GM10847 (cell line): ENCODE data around the gene IL21R.

Experiments
- POLR2A ChIP-seq: IDR thresholded peaks from 2 replicates; pipeline ENCODE4 v1.6.1; 2011; ENCODE audit not compliant: insufficient read length; ENCODE audit errors: extremely low read depth

IL21R gene

GRCh38 chr16:27472091-27473020, 70.4 kb downstream of the IL21R start:
- no peak for TF ChIP-seq POLR2A

DNA sequence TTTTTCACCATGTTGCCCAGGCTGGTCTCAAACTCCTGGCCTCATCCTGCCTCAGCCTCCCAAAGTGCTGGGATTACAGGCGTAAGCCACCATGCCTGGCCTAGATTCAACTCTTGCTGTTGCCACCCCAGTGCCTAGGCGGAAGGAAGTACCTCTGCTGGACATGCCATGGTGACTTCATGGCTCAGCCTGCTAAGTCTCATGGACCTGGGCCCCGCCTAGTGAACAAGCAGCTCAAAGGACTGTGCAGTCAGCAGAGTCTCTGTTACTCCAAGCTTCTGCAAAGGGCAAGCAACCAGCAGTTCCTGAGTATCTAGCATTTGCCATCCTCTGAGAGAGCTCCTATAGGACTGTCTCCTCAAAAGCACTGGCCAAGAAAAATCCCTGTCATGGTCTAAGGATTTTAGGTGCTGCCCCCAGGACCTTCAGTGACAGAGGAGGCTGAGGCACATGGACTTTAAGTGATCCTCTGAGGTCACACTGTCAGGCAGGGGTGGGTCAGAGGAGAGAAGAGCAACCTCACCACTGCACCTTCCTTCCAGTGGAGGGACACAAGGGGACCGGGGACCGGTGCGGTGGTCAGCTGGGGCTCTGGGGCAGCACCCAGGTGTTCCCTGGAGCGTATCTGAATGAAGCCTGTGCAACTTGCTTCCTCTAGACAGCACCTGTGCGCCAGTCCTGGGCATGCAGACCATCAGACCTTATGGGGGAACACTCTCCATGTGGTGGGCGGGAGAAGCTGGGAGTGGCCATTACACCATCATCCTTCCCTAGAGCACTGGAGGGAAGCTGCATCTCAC, 71.3 kb downstream of the IL21R start:
- no peak for TF ChIP-seq POLR2A

DNA sequence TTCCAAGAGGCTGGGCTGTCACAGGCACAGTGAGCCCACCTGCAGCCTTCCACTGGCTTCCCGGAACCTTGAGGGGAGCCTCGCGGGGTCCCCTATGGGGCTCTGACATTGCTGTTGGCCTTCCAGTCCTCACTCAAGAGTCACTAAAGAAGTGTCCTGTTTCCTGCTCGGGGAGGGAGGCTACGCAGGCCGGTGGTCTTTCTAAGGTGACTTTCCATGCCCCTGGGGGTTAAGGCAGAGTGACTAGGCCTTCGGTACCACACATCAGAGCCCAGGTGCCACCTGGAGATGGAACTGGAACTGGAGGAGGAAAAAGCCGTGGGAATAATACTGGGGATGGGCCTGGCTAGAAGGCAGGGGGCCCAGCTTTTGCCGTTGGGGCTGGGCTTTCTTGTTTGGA, 72.1 kb downstream of the IL21R start:
- TF ChIP-seq POLR2A = no peak

DNA sequence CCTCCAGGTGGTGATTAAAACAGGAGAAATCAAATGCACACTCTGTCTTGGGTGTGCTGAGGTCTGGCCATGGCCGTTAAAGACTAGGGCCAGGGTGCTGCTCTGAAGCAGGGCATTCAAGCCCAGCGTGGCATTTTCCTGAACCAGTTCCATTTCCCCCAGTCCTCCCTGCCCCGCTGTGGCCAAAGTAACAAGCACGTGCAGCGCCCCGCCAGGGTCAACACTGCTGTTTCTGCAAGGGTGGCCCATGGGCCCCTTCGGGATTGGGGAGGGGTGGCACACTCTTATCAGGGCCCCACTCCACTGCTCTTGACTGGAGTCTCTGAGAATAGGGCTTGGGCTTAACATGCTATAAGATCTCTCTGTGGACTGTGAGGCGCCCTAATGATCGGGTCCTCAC, 72.9 kb downstream of the IL21R start:
- no peak for TF ChIP-seq POLR2A

DNA sequence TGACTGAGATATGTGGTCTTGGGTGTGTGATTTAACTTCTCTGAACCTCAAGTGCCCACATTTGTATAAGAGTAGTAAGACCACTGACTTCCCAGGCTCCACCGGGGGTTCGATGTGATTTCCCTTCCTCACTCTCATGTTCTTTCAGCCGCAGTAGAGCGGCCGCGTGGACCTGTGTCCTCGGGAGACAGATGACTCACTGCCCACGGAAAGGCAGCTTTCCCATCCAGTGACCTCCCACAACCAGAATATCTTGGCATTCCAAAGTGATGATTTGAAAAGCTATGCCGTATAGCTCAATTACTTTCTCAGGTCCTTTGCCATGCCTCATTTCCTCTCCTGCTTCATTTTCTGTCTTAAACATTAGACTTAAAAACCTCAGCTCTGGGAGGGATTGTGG, 73.6 kb downstream of the IL21R start:
- TF ChIP-seq POLR2A = no peak

DNA sequence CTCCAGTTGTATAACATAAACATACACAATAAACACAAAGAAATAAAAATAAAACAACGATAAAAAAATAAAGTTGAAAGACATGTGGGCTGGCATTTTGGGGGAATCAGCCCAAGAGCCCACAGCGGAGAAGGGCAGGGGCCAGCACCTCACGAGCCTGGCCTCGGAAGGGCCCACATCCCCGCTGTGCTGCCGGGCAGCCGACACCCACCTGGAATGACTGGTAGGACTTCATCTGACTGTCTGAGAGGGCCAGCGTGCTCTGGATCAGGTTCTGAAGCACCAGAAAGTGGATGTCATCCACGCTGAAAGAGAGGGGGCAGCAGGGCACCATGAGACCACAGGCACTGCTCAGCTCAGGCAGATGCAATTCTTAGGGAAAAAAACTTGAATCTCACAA, 74.3 kb downstream of the IL21R start:
- no peak for TF ChIP-seq POLR2A

- TF ChIP-seq POLR2A = no peak
These were observed 78.8 kb downstream of the IL21R start for GRCh38 chr16:27480761-27481160.

DNA sequence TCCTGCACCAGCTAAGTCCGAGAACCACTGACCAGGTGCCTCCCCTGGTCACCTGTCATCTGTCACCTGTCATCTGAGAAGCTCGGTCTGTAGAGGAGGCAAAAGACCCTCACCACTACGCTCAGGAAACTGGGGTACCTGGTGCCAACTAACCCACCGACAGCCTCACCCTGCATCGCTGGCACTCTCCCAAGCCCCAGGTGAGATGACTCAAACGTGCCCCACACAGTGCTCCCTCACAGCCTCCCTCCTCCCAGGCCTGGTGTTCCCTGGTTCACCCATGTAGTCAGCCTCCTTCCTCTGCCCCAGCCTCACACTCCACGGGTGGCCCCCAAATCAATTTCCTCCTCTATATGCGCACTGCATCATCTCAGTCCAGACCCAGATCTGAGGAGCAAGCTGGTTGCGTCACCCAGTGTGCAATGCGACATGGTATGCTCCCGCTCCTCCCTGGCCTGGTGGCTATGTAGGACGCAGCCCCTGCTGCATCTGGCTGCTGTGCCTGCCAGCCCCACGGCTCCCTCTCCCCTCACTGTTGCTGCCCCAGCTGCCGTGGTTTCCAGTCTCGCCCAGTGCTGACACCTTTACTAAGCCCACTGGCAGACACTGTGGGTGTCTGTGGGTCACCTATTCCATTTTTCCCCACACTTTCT, 79.4 kb downstream of the IL21R start:
- no peak for TF ChIP-seq POLR2A

DNA sequence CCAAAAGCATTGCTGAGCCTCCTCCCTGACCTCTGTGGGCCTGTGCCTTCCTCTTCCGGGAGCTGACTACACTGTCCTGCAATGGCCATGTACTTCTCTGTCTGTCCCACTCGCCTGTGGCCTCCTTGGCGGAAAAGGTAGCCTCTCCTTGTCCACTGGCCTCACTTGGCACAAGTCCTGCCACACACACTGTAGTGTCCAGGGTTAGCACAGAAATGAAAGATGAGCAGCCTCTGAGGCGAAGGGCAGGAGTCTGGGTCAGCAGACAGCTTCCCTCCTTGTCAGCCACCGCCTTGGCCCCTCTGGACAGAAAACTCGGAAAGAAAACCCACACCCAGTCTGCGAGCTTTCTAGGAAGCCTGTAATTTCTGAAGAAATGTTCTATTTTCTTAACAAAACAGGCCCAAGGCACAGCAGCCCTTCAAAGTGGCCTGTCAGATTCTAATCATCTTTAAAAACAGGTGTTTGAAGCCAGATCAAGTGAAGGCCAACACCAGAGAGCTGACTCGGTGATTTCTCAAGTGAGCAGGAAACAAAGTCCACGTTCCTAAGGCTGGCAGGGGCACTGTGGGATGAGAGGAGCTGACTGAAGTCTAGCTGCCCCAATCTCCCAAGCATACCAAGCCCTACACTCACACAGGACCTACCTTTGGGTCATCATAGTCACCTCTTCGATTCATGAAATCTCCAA, 80.6 kb downstream of the IL21R start:
- no peak for TF ChIP-seq POLR2A

- TF ChIP-seq POLR2A = no peak
These were observed 81.1 kb downstream of the IL21R start for GRCh38 chr16:27483088-27483437.

- no peak for TF ChIP-seq POLR2A
These were observed 81.7 kb downstream of the IL21R start for GRCh38 chr16:27483624-27484023.

- TF ChIP-seq POLR2A = no peak
These were observed 83.2 kb downstream of the IL21R start for GRCh38 chr16:27485126-27485525.

GRCh38 chr16:27485811-27486210, 83.8 kb downstream of the IL21R start:
- no peak for TF ChIP-seq POLR2A

GRCh38 chr16:27486344-27486743, 84.4 kb downstream of the IL21R start:
- no peak for TF ChIP-seq POLR2A

DNA sequence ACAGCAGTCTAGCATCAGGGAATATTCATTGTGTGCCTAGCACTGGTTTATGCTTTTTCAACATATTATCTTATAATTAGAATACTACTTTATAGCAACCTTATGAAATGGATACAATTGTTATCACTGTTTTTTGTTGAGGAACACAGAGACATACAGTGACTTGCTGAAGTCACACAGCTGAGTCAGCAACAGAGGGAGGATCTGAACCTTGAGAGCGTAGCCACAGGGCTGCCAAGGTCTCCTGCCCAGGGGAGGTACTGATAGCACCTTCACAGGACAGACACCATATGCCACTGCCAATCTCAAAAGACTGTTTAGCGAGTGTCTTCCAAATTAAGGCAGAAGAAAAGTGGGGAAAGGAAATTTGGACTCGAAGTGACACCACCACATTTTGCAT, 84.8 kb downstream of the IL21R start:
- no peak for TF ChIP-seq POLR2A
